Adrenal gland (tissue), 5 donors: ENCODE measurements around the gene ZNRF1.
"Not testable (repeated sequence)": the region's sequence is repeated elsewhere in the genome, so short reads cannot be mapped to it uniquely, and the experiment has no call there.

Source experiments
- CTCF ChIP-seq, 6 experiments: fragments of 450-650 bp in 4 of 6; fragments of 200-600 bp in 2 of 6; sonication (generic) in 1 of 6; IDR thresholded peaks; 1 replicate in 5 of 6; 2 replicates in 1 of 6; pipeline versions ENCODE4 v1.5.1 to v1.8.0; 2016 to 2021; ENCODE audit warnings: antibody characterized with exemption in 6 of 6, mild to moderate bottlenecking in 2 of 6, moderate library complexity in 1 of 6
- POLR2A ChIP-seq, 2 donors: fragments of 450-650 bp; IDR thresholded peaks; one replicate each; pipeline ENCODE4 v1.6.1; 2017; ENCODE audit warnings: antibody characterized with exemption in 2 of 2, mild to moderate bottlenecking in 2 of 2, moderate library complexity in 1 of 2
- donor health status: DM: no; HTN: no; CAD: no.

GRCh38 chr16:75016451-75017081 lies 17.7 kb downstream of the ZNRF1 start:
- TF ChIP-seq CTCF, POLR2A (IDR thresholded peaks at IDR 0.05): not testable (repeated sequence)
